ENCODE data around the gene WDR17.

- TF ChIP-seq, protein P1, sequence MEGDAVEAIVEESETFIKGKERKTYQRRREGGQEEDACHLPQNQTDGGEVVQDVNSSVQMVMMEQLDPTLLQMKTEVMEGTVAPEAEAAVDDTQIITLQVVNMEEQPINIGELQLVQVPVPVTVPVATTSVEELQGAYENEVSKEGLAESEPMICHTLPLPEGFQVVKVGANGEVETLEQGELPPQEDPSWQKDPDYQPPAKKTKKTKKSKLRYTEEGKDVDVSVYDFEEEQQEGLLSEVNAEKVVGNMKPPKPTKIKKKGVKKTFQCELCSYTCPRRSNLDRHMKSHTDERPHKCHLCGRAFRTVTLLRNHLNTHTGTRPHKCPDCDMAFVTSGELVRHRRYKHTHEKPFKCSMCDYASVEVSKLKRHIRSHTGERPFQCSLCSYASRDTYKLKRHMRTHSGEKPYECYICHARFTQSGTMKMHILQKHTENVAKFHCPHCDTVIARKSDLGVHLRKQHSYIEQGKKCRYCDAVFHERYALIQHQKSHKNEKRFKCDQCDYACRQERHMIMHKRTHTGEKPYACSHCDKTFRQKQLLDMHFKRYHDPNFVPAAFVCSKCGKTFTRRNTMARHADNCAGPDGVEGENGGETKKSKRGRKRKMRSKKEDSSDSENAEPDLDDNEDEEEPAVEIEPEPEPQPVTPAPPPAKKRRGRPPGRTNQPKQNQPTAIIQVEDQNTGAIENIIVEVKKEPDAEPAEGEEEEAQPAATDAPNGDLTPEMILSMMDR (IDR thresholded peaks at IDR 0.05; ENCODE audit: low read depth, low read length): no peak
- TF ChIP-seq EZH2phosphoT487 (IDR thresholded peaks at IDR 0.05; ENCODE audit: low read depth): no peak
Measured at GRCh38 chr4:176137631-176138030, 72.0 kb downstream of the WDR17 start.
